Ishikawa (cell line): Measurements from ENCODE around the gene ORAI1.

Source experiments
- CEBPB ChIP-seq: IDR thresholded peaks from 2 replicates; pipeline ENCODE4 v1.6.1; 2012
- CREB1 ChIP-seq: IDR thresholded peaks from 2 replicates; pipeline ENCODE4 v1.6.1; 2012; ENCODE audit warnings: low read depth
- EGR1 ChIP-seq: IDR thresholded peaks from 2 replicates; pipeline ENCODE4 v1.6.1; 2012
- EP300 ChIP-seq: IDR thresholded peaks from 2 replicates; pipeline ENCODE4 v1.6.1; 2012; ENCODE audit warnings: borderline replicate concordance
- FOXM1 ChIP-seq: IDR thresholded peaks from 2 replicates; pipeline ENCODE4 v1.6.1; 2012; ENCODE audit warnings: low read depth, borderline replicate concordance
- NFIC ChIP-seq: IDR thresholded peaks from 2 replicates; pipeline ENCODE4 v1.6.1; 2012
- RAD21 ChIP-seq: IDR thresholded peaks from 2 replicates; pipeline ENCODE4 v1.6.1; 2012; ENCODE audit warnings: low read depth
- TEAD4 ChIP-seq: IDR thresholded peaks from 2 replicates; pipeline ENCODE4 v1.6.1; 2012
- YY1 ChIP-seq: IDR thresholded peaks from 2 replicates; pipeline ENCODE4 v1.6.1; 2012; ENCODE audit warnings: low read depth
- ZBTB7A ChIP-seq: IDR thresholded peaks from 2 replicates; pipeline ENCODE4 v1.6.1; 2012; ENCODE audit warnings: low read depth
- TF ChIP-seq, protein P1 (sequence below): IDR thresholded peaks from 2 replicates; pipeline ENCODE4 v1.6.1; 2012
- TF ChIP-seq, protein P2 (sequence below): IDR thresholded peaks from 2 replicates; pipeline ENCODE4 v1.6.1; 2012
- TF ChIP-seq, protein P3 (sequence below): IDR thresholded peaks from 2 replicates; pipeline ENCODE4 v1.6.1; 2012; ENCODE audit warnings: low read depth, mild to moderate bottlenecking

DNA sequence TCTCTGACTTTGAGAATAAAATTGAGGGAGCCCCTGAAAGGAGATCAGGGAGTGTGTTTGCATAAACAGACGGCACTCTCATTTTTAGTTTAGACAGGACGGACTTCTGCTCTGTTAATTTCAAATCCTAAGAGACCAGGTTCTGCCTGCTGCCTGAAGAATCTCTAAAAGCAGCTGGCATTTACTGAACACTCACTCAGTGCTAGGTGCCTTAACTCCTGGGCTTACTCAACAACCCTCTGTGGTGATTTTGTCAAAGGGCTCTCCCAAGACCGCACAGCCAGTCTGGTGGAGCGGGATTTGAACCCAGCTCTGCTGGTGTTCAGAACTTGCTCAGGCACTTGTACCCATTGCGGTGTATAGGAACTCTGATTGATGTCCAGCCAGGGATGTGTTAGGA lies 2.2 kb downstream of the ORAI1 start:
- TF ChIP-seq, protein P1, sequence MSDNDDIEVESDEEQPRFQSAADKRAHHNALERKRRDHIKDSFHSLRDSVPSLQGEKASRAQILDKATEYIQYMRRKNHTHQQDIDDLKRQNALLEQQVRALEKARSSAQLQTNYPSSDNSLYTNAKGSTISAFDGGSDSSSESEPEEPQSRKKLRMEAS: no peak
- no peak for TF ChIP-seq EP300
- TF ChIP-seq RAD21: no peak
- no peak for TF ChIP-seq CEBPB
- TF ChIP-seq FOXM1: no peak
- TF ChIP-seq CREB1: no peak
- no peak for TF ChIP-seq ZBTB7A
- no peak for TF ChIP-seq TEAD4
- TF ChIP-seq, protein P2, sequence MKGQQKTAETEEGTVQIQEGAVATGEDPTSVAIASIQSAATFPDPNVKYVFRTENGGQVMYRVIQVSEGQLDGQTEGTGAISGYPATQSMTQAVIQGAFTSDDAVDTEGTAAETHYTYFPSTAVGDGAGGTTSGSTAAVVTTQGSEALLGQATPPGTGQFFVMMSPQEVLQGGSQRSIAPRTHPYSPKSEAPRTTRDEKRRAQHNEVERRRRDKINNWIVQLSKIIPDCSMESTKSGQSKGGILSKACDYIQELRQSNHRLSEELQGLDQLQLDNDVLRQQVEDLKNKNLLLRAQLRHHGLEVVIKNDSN: no peak
- TF ChIP-seq, protein P3, sequence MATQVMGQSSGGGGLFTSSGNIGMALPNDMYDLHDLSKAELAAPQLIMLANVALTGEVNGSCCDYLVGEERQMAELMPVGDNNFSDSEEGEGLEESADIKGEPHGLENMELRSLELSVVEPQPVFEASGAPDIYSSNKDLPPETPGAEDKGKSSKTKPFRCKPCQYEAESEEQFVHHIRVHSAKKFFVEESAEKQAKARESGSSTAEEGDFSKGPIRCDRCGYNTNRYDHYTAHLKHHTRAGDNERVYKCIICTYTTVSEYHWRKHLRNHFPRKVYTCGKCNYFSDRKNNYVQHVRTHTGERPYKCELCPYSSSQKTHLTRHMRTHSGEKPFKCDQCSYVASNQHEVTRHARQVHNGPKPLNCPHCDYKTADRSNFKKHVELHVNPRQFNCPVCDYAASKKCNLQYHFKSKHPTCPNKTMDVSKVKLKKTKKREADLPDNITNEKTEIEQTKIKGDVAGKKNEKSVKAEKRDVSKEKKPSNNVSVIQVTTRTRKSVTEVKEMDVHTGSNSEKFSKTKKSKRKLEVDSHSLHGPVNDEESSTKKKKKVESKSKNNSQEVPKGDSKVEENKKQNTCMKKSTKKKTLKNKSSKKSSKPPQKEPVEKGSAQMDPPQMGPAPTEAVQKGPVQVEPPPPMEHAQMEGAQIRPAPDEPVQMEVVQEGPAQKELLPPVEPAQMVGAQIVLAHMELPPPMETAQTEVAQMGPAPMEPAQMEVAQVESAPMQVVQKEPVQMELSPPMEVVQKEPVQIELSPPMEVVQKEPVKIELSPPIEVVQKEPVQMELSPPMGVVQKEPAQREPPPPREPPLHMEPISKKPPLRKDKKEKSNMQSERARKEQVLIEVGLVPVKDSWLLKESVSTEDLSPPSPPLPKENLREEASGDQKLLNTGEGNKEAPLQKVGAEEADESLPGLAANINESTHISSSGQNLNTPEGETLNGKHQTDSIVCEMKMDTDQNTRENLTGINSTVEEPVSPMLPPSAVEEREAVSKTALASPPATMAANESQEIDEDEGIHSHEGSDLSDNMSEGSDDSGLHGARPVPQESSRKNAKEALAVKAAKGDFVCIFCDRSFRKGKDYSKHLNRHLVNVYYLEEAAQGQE: no peak
- no peak for TF ChIP-seq EGR1
- no peak for TF ChIP-seq YY1
- no peak for TF ChIP-seq NFIC
